H9 (cell line): ENCODE data around the gene ZNF618. TPM values are rescaled to one million over a fixed set of nuclear protein-coding genes. Genes with fewer than 3 reads are reported as not detected.

ENCODE experiments used
- DNase-seq: peaks from one replicate; pipeline ENCODE4 v3.0.0-alpha.2; 2017
- H2AFZ ChIP-seq: one replicate; pipeline ENCODE4 v1.6.1; 2013; ENCODE audit warnings: mild to moderate bottlenecking, low read length, control low read depth, moderate library complexity
- H2AK5ac ChIP-seq: 2 replicates; pipeline ENCODE4 v1.6.1; 2013; ENCODE audit warnings: low read length, control low read depth, mixed read lengths; ENCODE audit not compliant: insufficient read length
- H2BK120ac ChIP-seq: one replicate; pipeline ENCODE4 v1.6.1; 2013; ENCODE audit warnings: low read depth, mild to moderate bottlenecking, low read length, control low read depth, inconsistent platforms; ENCODE audit not compliant: poor library complexity, severe bottlenecking
- H2BK12ac ChIP-seq: 2 replicates; pipeline ENCODE4 v1.6.1; 2013; ENCODE audit warnings: low read length, control low read depth, mixed read lengths, low read depth; ENCODE audit not compliant: insufficient read length
- H2BK15ac ChIP-seq: 2 replicates; pipeline ENCODE4 v1.6.1; 2013; ENCODE audit warnings: low read depth, low read length, control low read depth
- H2BK20ac ChIP-seq: one replicate; pipeline ENCODE4 v1.6.1; 2013; ENCODE audit warnings: low read depth, mild to moderate bottlenecking, low read length, control low read depth, inconsistent platforms; ENCODE audit not compliant: poor library complexity, severe bottlenecking
- H2BK5ac ChIP-seq: 2 replicates; pipeline ENCODE4 v1.6.1; 2013; ENCODE audit warnings: low read length, control low read depth, mixed read lengths; ENCODE audit not compliant: insufficient read length
- H3K14ac ChIP-seq: 2 replicates; pipeline ENCODE4 v1.6.1; 2013; ENCODE audit warnings: low read length, control low read depth; ENCODE audit not compliant: insufficient read depth
- H3K18ac ChIP-seq: 2 replicates; pipeline ENCODE4 v1.6.1; 2013; ENCODE audit warnings: low read depth, mild to moderate bottlenecking, mixed read lengths, low read length, control low read depth; ENCODE audit not compliant: insufficient read length
- H3K23ac ChIP-seq: 2 replicates; pipeline ENCODE4 v1.6.1; 2013; ENCODE audit warnings: low read length, control low read depth, mixed read lengths, low read depth; ENCODE audit not compliant: insufficient read length
- H3K23me2 ChIP-seq: 2 replicates; pipeline ENCODE4 v1.6.1; 2013; ENCODE audit warnings: low read depth, mild to moderate bottlenecking, mixed read lengths, low read length, control low read depth; ENCODE audit not compliant: insufficient read length, poor library complexity, severe bottlenecking
- H3K27ac ChIP-seq: 2 replicates; pipeline ENCODE4 v1.5.1; 2013; ENCODE audit warnings: low read length, control low read depth, mixed read lengths, low read depth; ENCODE audit not compliant: insufficient read length
- H3K27me3 ChIP-seq: 2 replicates; pipeline ENCODE4 v1.6.1; 2013; ENCODE audit warnings: low read length, control low read depth, inconsistent platforms; ENCODE audit not compliant: insufficient read depth
- H3K4ac ChIP-seq: 2 replicates; pipeline ENCODE4 v1.6.1; 2013; ENCODE audit warnings: low read depth, mild to moderate bottlenecking, control low read depth, inconsistent platforms, low read length, moderate library complexity
- H3K4me1 ChIP-seq: 2 replicates; pipeline ENCODE4 v1.6.1; 2013; ENCODE audit warnings: low read length, control low read depth, inconsistent platforms; ENCODE audit not compliant: insufficient read depth
- H3K4me2 ChIP-seq: 2 replicates; pipeline ENCODE4 v1.6.1; 2013; ENCODE audit warnings: low read length, control low read depth, mixed read lengths; ENCODE audit not compliant: insufficient read length, insufficient read depth
- H3K56ac ChIP-seq: 2 replicates; pipeline ENCODE4 v1.6.1; 2013; ENCODE audit warnings: low read depth, mild to moderate bottlenecking, mixed read lengths, low read length, control low read depth; ENCODE audit not compliant: insufficient read length
- H3K79me1 ChIP-seq: 2 replicates; pipeline ENCODE4 v1.6.1; 2013; ENCODE audit warnings: low read depth, mild to moderate bottlenecking, moderate library complexity, low read length, control low read depth, inconsistent platforms; ENCODE audit not compliant: insufficient read depth, poor library complexity, severe bottlenecking
- H3K79me2 ChIP-seq: 2 replicates; pipeline ENCODE4 v1.6.1; 2013; ENCODE audit warnings: low read length, control low read depth, inconsistent platforms; ENCODE audit not compliant: insufficient read depth
- H3K9ac ChIP-seq: 2 replicates; pipeline ENCODE4 v1.6.1; 2013; ENCODE audit warnings: low read length, control low read depth, mixed read lengths; ENCODE audit not compliant: insufficient read length; ENCODE audit errors: extremely low read depth
- H3K9me3 ChIP-seq: one replicate; pipeline ENCODE4 v1.6.1; 2013; ENCODE audit warnings: low read depth, low read length, inconsistent platforms; ENCODE audit not compliant: control insufficient read depth
- H3T11ph ChIP-seq: one replicate; pipeline ENCODE4 v1.6.1; 2013; ENCODE audit warnings: mild to moderate bottlenecking, low read length, control low read depth, inconsistent platforms
- H4K20me1 ChIP-seq: one replicate; pipeline ENCODE4 v1.6.1; 2013; ENCODE audit not compliant: control insufficient read depth, insufficient read length, insufficient read depth
- H4K5ac ChIP-seq: 2 replicates; pipeline ENCODE4 v1.6.1; 2013; ENCODE audit warnings: low read depth, mild to moderate bottlenecking, mixed read lengths, low read length, control low read depth; ENCODE audit not compliant: insufficient read length
- H4K8ac ChIP-seq: replicated peaks from 2 replicates; pipeline ENCODE4 v1.6.1; 2013; ENCODE audit warnings: low read length, control low read depth, mixed read lengths, low read depth; ENCODE audit not compliant: insufficient read length
- H4K91ac ChIP-seq: 2 replicates; pipeline ENCODE4 v1.6.1; 2013; ENCODE audit warnings: low read depth, mild to moderate bottlenecking, moderate library complexity, mixed read lengths, low read length, control low read depth; ENCODE audit not compliant: insufficient read length
- H3K27ac Mint-ChIP-seq, 3 experiments: 2 replicates in 2 of 3; 3 replicates in 1 of 3; pipeline ENCODE4 v1.8.0; 2020 to 2021; ENCODE audit warnings: mixed read lengths in 3 of 3, mild to moderate bottlenecking in 1 of 3, moderate library complexity in 1 of 3
- H3K27me3 Mint-ChIP-seq: 2 replicates; pipeline ENCODE4 v1.8.0; 2021; ENCODE audit warnings: low read depth, mild to moderate bottlenecking, moderate library complexity, mixed read lengths
- H3K36me3 Mint-ChIP-seq, 3 experiments: 2 replicates in 2 of 3; 3 replicates in 1 of 3; pipeline ENCODE4 v1.8.0; 2020 to 2021; ENCODE audit warnings: low read depth in 3 of 3, mixed read lengths in 3 of 3; ENCODE audit not compliant: insufficient read depth in 1 of 3
- H3K4me1 Mint-ChIP-seq, 2 experiments: 2 replicates each; pipeline ENCODE4 v1.8.0; 2020; ENCODE audit warnings: mixed read lengths in 2 of 2
- H3K4me3 Mint-ChIP-seq, 2 experiments: 2 replicates in 1 of 2; 3 replicates in 1 of 2; pipeline ENCODE4 v1.8.0; 2020 to 2021; ENCODE audit warnings: mild to moderate bottlenecking in 2 of 2, mixed read lengths in 2 of 2, moderate library complexity in 1 of 2
- H3K9me3 Mint-ChIP-seq, 2 experiments: 2 replicates in 1 of 2; 3 replicates in 1 of 2; pipeline ENCODE4 v1.8.0; 2020; ENCODE audit warnings: mild to moderate bottlenecking in 2 of 2, mixed read lengths in 2 of 2, moderate library complexity in 1 of 2
- WGBS: extraction: QIAGEN DNeasy Blood & Tissue Kit; methylation state at CpG from one replicate; pipeline ENCODE4 v1.1.7; 2013; ENCODE audit warnings: missing lambda C conversion rate, low lambda C conversion rate, mixed read lengths; ENCODE audit not compliant: insufficient read length; ENCODE audit errors: extremely low coverage; 5-methylcytosine and 5-hydroxymethylcytosine counted together
- total RNA-seq: library from RNA; stranded (reverse); gene quantifications from 2 replicates; pipeline ENCODE4 v1.2.1, GENCODE V29; 2021
- TF ChIP-seq, protein P1 (sequence below): fragments of 200-600 bp; sonication (generic); conservative IDR thresholded peaks from 3 replicates; pipeline ENCODE4 v1.8.0; 2021; ENCODE audit warnings: antibody characterized with exemption, mild to moderate bottlenecking

Gene ZNF618
- total RNA-seq, 1 experiment from 2014 or later = 13.6 TPM

DNA sequence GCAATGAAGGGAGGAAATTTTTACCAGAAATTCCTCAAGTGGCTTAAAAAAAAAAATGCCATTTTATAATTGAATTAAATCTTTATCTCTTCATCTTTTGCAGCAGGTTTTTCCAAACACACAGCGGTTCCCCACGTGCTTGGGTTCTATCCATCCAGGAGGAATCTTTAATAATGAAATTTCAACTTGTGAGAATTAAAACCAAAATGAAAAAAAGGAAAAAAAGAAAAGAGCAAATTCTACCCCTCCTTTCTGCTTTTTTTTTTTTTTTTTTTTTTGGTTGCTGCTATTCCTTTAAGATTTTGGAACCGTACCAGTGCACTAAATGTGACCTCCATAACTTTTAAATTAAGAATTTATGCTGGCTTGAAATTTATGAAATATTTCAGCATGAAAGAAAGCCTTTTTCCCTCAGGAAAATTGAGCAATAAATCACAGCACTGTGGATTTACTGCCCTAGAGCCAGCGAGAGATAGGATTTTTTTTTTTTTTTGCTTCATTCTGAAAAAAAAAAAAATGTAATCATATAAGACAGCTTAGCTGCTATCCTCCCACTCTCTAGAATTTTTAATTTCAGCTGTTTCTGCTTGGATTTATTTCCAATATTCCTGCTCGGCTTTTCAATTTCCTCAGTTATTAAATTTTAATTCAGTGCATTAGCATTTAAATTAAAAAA is 88.5 kb downstream of the ZNF618 start:
- Mint-ChIP-seq H3K27me3 (no peaks in the 10 kb centered on the region), H3K9me3 (peaks cover 0 to 2% of the 10 kb centered on the region in 2 experiments; a peak in 1 of 5 replicates), H3K4me1 (peaks cover 8 to 25% of the 10 kb centered on the region in 2 experiments), H3K36me3 (peaks cover 3 to 9% (median 7%) of the 10 kb centered on the region in 3 experiments; a peak in 6 of 7 replicates), H3K27ac (no peak overlapping the region), H3K4me3 (no peak overlapping the region)
- no peak for DNase-seq
- Histone ChIP-seq H2AFZ (no peak overlapping the region), H2BK20ac (no peak overlapping the region), H4K5ac (no peak overlapping the region), H3K4me1 (no peaks in the 10 kb centered on the region; the same call in 1 of the 2 replicates), H3K14ac (no peak overlapping the region), H4K20me1 (no peaks in the 10 kb centered on the region), H3K27me3 (no peaks in the 10 kb centered on the region), H2BK5ac (no peak overlapping the region), H3K27ac (no peak overlapping the region), H3K79me2 (no peaks in the 10 kb centered on the region), H3K4me2 (no peak overlapping the region), H3K18ac (no peak overlapping the region), H2BK15ac (no peak overlapping the region), H3K9me3 (no peaks in the 10 kb centered on the region), H2BK120ac (no peak overlapping the region), H3K79me1 (no peaks in the 10 kb centered on the region), H2AK5ac (no peak overlapping the region), H2BK12ac (no peak overlapping the region), H3K23ac (no peak overlapping the region), H4K8ac (no peak overlapping the region), H3K23me2 (no peaks in the 10 kb centered on the region), H3K9ac (no peak overlapping the region), H3K56ac (no peak overlapping the region), H4K91ac (no peak overlapping the region), H3T11ph (no peak overlapping the region), H3K4ac (no peak overlapping the region)
- TF ChIP-seq, protein P1, sequence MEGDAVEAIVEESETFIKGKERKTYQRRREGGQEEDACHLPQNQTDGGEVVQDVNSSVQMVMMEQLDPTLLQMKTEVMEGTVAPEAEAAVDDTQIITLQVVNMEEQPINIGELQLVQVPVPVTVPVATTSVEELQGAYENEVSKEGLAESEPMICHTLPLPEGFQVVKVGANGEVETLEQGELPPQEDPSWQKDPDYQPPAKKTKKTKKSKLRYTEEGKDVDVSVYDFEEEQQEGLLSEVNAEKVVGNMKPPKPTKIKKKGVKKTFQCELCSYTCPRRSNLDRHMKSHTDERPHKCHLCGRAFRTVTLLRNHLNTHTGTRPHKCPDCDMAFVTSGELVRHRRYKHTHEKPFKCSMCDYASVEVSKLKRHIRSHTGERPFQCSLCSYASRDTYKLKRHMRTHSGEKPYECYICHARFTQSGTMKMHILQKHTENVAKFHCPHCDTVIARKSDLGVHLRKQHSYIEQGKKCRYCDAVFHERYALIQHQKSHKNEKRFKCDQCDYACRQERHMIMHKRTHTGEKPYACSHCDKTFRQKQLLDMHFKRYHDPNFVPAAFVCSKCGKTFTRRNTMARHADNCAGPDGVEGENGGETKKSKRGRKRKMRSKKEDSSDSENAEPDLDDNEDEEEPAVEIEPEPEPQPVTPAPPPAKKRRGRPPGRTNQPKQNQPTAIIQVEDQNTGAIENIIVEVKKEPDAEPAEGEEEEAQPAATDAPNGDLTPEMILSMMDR = no peak
- no CpG with 5 or more reads among the region's 5 CpGs for WGBS
